Adipose tissue (tissue), 3 donors: Measurements from ENCODE around the gene ATP7B. TPM values are rescaled to one million over a fixed set of nuclear protein-coding genes. Genes with fewer than 3 reads are reported as not detected.

Experiments
- H3K27ac ChIP-seq: one replicate; pipeline ENCODE4 v1.5.1; 2013; ENCODE audit warnings: low read depth, low read length
- WGBS, 3 donors: extraction: QIAGEN DNeasy Blood & Tissue Kit; methylation state at CpG; one replicate each; pipeline ENCODE4 v1.1.7; 2013; 5-methylcytosine and 5-hydroxymethylcytosine counted together
- polyA plus RNA-seq, 3 donors: library from polyadenylated mRNA; stranded (reverse); fragments of 200-250 nt; gene quantifications; one replicate each; pipeline ENCODE4 v1.2.3, GENCODE V29; 2013
- donor health status: healthy with polysubstance abuse.
- donor health status: Bipolar disorder and iron deficiency.
- donor health status: healthy.

Gene ATP7B
- polyA plus RNA-seq, 3 donors = 1.3 to 3.2 (median 2.4) TPM

GRCh38 chr13:52011632-52012511 is 622 bp upstream of the ATP7B start, which contains the start of gene ALG11:
TSS of gene ALG11 (plus strand) at chr13:52012398. CDS start at chr13:52012419, 21 bp downstream.
- WGBS, 3 donors = 0% methylated on average over 78 to 82 of the region's 82 CpGs
- no peak within 1 kb of the TSS for H3K27ac ChIP-seq

DNA sequence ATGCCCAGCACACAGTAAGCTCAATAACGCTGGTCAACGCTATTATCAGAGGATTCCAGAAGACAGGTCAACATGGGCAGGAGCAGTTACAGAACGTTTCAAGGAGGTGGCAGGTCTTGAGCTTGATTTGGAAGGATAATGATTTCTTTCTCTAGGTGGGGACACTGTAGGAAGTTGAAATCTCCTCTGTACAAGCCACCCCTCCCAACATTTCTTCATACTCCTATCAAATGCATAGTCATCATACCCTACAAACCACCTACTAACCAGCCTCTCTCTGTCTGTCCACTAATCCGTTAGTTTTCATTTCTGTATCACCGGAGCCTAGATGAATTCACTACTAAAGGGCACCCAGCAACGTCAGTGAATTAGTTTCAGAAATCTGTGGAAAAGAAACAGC is 1.3 kb downstream of the ATP7B start:
- 55 to 64% (median 63%) methylated on average over 6 of the region's 6 CpGs for WGBS, 3 donors
- no peak overlapping the region for H3K27ac ChIP-seq

DNA sequence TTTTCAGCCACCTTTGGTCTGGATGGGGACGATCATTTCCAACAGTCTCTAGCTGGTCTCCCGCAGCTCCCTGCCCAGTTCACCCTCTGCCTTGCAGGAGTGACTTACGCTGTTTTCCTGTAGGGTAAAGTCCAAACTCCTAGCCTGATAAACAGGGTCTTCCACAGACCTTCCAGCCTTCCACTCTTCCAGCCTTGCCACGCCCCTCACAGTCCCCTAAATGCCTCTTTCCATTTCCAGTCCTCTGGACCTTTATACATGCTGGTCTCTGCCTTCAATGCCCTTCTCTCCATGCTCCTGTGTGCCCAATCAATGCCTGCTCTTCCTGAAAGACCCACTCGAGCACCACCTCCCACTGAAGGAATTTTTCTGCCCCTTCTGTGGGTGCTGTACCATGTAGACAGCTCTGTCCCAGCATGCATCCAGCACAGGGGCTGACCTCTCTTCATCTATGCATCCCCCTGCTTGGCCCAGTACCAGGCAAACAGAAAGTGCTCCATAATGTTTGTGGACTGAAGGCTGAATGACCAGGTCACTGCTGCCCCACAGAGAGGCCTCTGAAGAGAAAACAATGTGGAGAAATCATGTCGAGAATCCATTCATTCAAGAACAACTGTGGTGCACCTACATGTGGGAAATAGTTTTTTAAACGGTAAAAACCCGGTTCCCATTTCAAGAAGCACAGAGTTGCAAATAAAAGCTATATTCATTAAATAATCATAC is 4.6 kb downstream of the ATP7B start:
- H3K27ac ChIP-seq = no peak overlapping the region
- WGBS, 3 donors = 84 to 86% (median 85%) methylated on average over 8 of the region's 8 CpGs

DNA sequence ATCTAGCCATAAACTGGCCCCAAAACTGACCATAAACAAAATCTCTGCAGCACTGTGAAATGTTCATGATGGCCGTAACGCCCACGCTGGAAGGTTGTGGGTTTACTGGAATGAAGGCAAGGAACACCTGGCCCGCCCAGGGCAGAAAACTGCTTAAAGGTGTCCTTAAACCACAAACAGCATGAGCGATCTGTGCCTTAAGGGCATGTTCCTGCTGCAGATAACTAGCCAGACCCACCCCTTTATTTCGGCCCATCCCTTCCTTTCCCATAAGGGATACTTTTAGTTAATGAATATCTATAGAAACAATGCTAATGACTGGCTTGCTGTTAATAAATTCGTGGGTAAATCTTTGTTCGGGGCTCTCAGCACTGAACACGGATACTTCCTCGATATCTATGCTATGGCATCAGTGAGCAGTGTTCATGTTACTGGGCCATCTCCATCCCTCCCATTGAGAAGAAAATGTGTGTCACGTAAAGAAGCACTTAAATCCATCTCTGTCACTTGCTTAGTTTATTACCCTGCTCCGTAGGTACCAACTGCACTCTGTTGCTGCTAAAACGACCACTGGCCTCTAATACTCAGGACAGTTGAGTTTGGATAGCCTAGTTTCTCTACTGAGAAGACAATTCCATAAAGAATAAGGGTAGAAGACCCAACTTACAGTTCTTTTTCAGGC is 5.3 kb downstream of the ATP7B start:
- WGBS, 3 donors = 91 to 93% (median 92%) methylated on average over 13 of the region's 13 CpGs
- H3K27ac ChIP-seq = no peak overlapping the region

GRCh38 chr13:52004511-52005170 is 6.6 kb downstream of the ATP7B start:
- no peak overlapping the region for H3K27ac ChIP-seq
- 80 to 90% (median 82%) methylated on average over 7 of the region's 7 CpGs for WGBS, 3 donors

GRCh38 chr13:52003541-52003940 is 7.7 kb downstream of the ATP7B start:
- H3K27ac ChIP-seq = no peak overlapping the region
- WGBS, 3 donors = 79 to 86% (median 81%) methylated on average over 4 of the region's 4 CpGs

DNA sequence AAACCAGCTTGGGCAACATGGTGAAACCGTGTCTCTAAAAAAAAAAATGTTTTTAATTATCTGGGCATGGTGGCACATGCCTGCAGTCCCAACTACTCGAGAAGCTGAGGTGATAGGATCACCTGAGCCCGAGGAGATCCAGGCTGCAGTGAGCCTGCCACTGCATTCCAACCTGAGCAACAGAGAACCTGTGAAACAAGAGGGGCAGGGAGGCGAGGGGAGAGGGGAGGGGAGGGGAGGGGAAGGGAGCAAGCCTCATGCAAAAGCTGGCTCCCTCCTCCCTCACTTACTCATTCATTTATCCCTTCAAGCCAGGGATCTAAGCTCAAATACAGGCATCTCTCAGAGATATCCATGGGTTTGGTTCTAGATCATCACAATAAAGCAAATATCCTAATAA is 8.9 kb downstream of the ATP7B start:
- 68 to 86% (median 68%) methylated on average over 3 of the region's 4 CpGs for WGBS, 3 donors
- no peak overlapping the region for H3K27ac ChIP-seq

GRCh38 chr13:52001120-52001731 is 10.0 kb downstream of the ATP7B start:
- WGBS, 3 donors = 47 to 50% (median 50%) methylated on average over 3 of the region's 3 CpGs
- H3K27ac ChIP-seq = no peak overlapping the region

GRCh38 chr13:51999921-52000320 is 11.3 kb downstream of the ATP7B start:
- H3K27ac ChIP-seq = no peak overlapping the region
- WGBS, 3 donors = 81 to 92% (median 90%) methylated on average over 1 of the region's 1 CpG

DNA sequence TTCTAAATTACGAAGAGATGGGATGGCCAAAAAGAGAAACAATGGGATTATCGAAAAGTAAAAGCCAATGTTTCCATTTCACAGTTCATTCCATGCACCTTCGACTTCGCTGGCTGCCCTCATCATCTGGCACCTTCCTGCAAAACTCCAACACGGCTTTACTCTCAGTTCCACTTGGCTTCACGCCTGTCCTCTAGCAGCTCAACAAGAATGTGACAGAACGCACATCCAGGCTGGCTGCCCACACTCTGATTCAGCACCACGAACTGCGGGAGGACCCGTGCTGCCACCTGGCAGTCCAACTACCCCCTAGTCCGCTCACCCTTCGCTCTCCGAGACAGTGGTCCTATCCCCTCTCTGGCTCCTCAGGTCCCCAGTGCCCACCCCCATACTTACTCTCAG is 11.7 kb downstream of the ATP7B start:
- H3K27ac ChIP-seq = no peak overlapping the region
- 36 to 77% (median 68%) methylated on average over 13 of the region's 13 CpGs for WGBS, 3 donors

DNA sequence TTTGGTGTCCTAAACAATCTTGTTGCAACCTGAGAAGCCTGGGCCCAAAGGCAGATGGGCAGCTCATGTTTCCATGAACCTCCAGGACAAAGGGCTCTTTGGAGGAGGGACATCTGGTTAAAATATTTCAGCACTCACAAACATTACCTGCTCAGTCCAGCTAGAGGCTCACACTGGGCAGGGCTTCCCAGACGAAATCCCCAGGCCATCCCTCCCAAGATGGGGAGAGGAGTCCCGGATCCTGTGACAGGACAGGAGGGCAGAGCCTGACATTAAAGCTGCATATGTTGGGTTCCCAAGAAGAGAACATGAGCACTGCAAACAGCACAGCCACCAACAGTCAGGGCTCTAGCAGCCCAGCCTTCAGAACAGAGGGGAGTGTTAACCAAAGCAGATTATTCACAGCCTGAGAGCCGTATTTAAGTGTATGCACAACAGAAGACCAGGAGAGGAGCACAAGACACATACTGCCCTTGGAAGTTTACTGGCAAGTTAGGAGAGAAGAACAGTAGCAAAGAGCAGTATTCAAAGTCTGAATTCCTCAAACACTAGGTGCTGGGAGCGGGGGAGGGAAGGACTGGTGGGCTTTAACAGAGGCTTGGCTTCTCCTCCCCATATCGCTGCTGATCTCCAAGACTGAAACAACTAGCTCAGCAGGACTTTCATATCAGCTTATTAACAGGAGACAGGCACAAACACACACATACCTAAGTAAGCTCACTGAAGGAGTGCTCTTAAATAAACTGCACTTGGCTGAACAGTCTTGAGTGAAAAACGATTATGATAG is 12.3 kb downstream of the ATP7B start:
- H3K27ac ChIP-seq = no peak overlapping the region
- 27 to 54% (median 54%) methylated on average over 6 of the region's 6 CpGs for WGBS, 3 donors

DNA sequence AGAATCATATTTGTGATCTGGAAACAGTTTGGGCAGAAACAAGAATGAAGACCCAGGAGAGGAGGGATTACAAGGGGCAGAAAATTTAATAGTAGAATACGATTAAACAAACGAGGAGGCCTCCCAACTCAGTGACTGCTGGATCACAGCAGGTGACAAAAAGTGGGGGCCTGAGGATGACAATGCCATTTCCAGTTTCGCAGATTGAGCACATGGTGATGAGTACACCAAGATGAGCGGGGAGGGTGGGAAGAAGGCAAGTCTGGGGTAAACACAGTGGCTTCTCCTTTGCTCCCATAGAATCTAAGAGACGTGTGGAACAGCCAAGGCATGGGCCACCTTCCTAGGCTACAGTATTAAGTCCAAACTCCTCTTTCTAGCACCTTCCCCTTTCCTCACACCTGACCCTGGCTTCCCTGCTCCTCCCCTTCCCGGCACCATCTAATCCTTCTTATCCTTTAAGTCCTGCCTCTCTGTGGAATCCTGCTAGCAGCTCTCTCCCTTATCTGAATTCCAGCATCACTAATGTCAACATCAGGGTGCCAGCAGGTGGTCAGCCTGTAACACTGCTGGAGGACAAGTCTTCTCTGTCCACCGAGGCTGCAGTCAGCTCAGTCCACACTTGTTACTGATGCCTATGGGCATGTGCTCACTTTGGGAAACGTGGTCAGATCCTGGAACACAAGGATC is 13.5 kb downstream of the ATP7B start:
- H3K27ac ChIP-seq = no peak overlapping the region
- 63 to 80% (median 80%) methylated on average over 8 of the region's 8 CpGs for WGBS, 3 donors

- 96% methylated on average over 2 of the region's 2 CpGs for WGBS, 3 donors
- H3K27ac ChIP-seq = no peak overlapping the region
Observed at GRCh38 chr13:51997186-51997585, 14.1 kb downstream of the ATP7B start.

DNA sequence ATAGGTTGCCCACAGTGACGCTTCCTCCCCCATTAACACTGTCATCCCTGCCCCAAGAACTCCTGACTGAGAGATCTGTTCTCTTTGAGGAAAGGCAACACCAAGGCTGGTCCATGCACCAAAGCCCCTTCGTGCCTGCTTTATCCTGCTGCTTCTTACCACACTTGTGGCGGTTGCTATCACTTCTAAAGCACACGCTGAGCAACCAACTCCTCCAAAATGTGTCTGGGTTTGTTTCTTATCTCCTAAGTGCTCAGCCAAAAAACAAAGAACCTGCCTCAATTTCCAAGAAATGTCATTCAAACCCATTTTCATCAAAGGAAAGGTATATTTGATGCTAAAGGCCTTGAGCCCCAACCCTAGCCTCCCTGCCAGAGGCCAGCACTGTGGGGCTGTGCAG is 14.6 kb downstream of the ATP7B start:
- no peak overlapping the region for H3K27ac ChIP-seq
- 67 to 92% (median 87%) methylated on average over 4 of the region's 4 CpGs for WGBS, 3 donors

- WGBS, 3 donors = 23 to 43% (median 41%) methylated on average over 9 of the region's 9 CpGs
- H3K27ac ChIP-seq = no peak overlapping the region
Observed at GRCh38 chr13:51995677-51996551, 15.3 kb downstream of the ATP7B start.

- 46 to 84% (median 79%) methylated on average over 2 of the region's 2 CpGs for WGBS, 3 donors
- H3K27ac ChIP-seq = no peak overlapping the region
Observed at GRCh38 chr13:51993713-51994112, 17.5 kb downstream of the ATP7B start.
